ENCODE results near the gene GEMIN4.
A peak's percentile ranks its signal among the peaks of the same experiment; 100 is the strongest.

The GEMIN4 gene

DNA sequence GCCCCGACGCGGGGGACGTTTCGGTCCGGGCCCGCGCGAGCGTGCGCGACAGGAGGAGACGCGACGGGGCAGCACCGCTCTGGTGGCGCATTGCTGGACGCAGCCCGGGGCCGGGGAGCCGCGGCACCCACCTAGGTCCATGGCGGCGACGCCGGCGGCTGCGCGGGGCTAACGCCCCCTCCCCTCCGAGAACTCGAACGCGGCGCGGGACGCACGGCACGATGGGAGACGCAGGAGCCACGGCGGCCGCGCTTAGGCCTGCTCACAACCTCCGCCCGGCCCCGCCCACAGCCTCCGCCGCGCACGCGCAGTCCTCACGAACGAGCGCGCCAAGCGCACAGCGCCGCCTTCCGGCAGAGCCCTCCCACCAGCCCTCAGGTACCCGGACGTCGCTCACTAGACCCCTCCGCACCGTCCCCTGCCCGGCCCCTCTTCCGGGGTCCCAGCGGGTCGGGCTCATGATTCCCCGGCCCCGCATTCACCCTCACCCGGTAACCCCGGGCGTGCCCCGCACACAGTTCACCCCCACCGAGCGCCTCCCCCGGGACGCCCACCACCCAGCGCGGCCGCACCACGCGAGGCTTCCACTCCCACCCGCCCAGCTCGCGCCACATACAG is at the start of gene GEMIN4:
Gene GEMIN4, minus strand, starts transcription at position 263 of the 618 bp plus-strand sequence. Its CDS starts 122 bp downstream, at position 141.
- peak; percentile 98 for TF ChIP-seq CTCF (IDR thresholded peaks at IDR 0.05; ENCODE audit: control extremely low read depth, extremely low read depth, low read depth, missing control alignments)
- CTCF ChIA-PET: interaction anchor here (0.8 to 2.0 kb wide), 18 partner anchors 8 to 340 kb away, joined by 3 to 10 read pairs (median 3); partner anchors contain the start of genes GLOD4, MRM3 and TIMM22
- peak; percentile 98 for DNase-seq (ENCODE audit: extremely low spot score)
- POLR2A ChIA-PET: no interaction called here

GRCh38 chr17:801660-802059 is 49.6 kb upstream of the GEMIN4 start:
- TF ChIP-seq CTCF (IDR thresholded peaks at IDR 0.05; ENCODE audit: control extremely low read depth, extremely low read depth, low read depth, missing control alignments): no peak
- no peak for DNase-seq (ENCODE audit: extremely low spot score)
- POLR2A ChIA-PET: no interaction called here
- CTCF ChIA-PET: no interaction called here

- no peak for DNase-seq (ENCODE audit: extremely low spot score)
- ChIA-PET CTCF (interaction anchor here (1.1 kb wide), 1 partner anchor 196 kb away, joined by 4 read pairs; the partner anchor contains the start of gene TIMM22), POLR2A (no interaction called here)
- TF ChIP-seq CTCF (IDR thresholded peaks at IDR 0.05; ENCODE audit: control extremely low read depth, extremely low read depth, low read depth, missing control alignments): no peak
Observed at GRCh38 chr17:800446-801242, 48.6 kb upstream of the GEMIN4 start.

GRCh38 chr17:799261-799660 is 47.2 kb upstream of the GEMIN4 start:
- POLR2A ChIA-PET: no interaction called here
- CTCF ChIA-PET: interaction anchor here (1.9 kb wide), 1 partner anchor 182 kb away, joined by 7 read pairs; no protein-coding TSS in a partner anchor
- no peak for DNase-seq (ENCODE audit: extremely low spot score)
- TF ChIP-seq CTCF (IDR thresholded peaks at IDR 0.05; ENCODE audit: control extremely low read depth, extremely low read depth, low read depth, missing control alignments): no peak

- CTCF ChIA-PET: interaction anchor here (1.9 kb wide), 1 partner anchor 183 kb away, joined by 7 read pairs; no protein-coding TSS in a partner anchor
- POLR2A ChIA-PET: interaction anchor here (0.7 kb wide), 1 partner anchor 181 kb away, joined by 3 read pairs; the partner anchor contains the start of gene NXN
- TF ChIP-seq CTCF (IDR thresholded peaks at IDR 0.05; ENCODE audit: control extremely low read depth, extremely low read depth, low read depth, missing control alignments): no peak
- DNase-seq (ENCODE audit: extremely low spot score): no peak
Observed at GRCh38 chr17:798246-798645, 46.2 kb upstream of the GEMIN4 start.

DNA sequence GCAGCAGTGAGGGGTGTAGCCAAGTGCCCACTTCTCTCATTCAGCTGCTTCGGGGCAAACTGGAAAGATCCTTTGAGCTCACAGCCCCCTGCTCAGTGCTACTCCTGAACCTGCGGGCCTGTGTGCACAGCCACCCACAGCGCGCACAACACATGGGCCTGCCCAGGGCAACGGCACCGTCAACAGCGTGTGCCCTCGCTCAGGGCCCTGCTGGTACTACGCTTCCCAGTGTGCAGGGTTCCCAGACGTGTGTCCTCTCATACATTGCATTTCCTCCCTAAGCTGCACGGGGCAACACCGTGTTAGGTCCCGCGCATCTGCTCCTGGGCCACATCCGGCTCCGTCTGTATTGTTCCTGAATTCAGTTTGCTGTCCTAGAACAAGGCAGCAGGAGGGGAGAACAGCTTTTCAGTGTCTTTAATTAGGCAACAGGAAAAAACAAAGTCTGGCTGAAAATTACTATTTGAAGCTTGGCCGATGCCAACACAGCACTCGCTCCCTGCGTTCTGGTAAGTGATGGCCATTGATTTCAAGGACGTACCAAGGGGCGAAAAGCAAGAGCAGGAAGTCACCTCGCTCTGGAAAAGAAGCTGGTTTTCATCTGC is 45.3 kb upstream of the GEMIN4 start:
- POLR2A ChIA-PET: no interaction called here
- CTCF ChIA-PET: interaction anchor here (2.4 to 3.7 kb wide), 2 partner anchors 184 to 203 kb away, joined by 9 to 50 read pairs; partner anchors contain the start of gene NXN
- no peak for DNase-seq (ENCODE audit: extremely low spot score)
- TF ChIP-seq CTCF (IDR thresholded peaks at IDR 0.05; ENCODE audit: control extremely low read depth, extremely low read depth, low read depth, missing control alignments): no peak
